Measurements from ENCODE around the gene ATXN1.

DNA sequence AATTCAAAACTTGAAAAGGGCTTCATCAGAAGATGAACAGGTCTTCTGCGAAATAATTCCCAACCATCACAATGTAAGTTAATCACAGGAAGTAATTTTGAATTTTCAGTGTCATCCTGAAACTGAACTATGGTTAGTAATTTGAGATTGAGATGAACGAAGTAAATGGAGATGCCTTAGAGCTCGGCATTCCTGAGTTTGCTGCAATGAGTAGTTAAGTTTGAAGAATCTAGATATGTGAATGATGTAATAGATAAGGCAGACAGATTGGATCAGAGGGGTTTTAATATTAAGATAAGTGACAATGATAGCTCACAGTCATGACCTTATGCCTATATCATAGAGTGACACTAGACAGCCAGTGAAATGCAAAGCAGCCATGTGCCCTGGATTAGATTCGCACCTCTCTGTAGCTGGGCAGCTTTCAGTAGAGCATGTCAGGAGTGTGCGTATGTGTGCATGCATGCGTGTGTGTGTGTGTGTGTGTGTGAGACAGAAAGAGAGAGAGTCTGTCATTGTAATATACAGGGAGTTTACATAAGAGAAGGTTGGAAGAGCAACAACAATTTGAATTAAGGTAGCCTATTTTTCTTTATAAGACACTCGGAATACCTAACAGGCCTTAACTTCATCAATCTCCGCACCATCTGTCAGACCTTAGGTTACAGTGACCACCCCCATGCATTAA, 289.9 kb downstream of the ATXN1 start:
- TF ChIP-seq PHF8 (conservative IDR thresholded peaks at IDR 0.05; ENCODE audit: low read depth, low read length) = no peak
- TF ChIP-seq, protein P1, sequence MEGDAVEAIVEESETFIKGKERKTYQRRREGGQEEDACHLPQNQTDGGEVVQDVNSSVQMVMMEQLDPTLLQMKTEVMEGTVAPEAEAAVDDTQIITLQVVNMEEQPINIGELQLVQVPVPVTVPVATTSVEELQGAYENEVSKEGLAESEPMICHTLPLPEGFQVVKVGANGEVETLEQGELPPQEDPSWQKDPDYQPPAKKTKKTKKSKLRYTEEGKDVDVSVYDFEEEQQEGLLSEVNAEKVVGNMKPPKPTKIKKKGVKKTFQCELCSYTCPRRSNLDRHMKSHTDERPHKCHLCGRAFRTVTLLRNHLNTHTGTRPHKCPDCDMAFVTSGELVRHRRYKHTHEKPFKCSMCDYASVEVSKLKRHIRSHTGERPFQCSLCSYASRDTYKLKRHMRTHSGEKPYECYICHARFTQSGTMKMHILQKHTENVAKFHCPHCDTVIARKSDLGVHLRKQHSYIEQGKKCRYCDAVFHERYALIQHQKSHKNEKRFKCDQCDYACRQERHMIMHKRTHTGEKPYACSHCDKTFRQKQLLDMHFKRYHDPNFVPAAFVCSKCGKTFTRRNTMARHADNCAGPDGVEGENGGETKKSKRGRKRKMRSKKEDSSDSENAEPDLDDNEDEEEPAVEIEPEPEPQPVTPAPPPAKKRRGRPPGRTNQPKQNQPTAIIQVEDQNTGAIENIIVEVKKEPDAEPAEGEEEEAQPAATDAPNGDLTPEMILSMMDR (IDR thresholded peaks at IDR 0.05; ENCODE audit: control extremely low read depth in 1 of 3, insufficient read depth in 1 of 3, low read depth in 1 of 3, low read length in 3 of 3) = no peak
- no peak for TF ChIP-seq POLR2AphosphoS5 (IDR thresholded peaks at IDR 0.05; ENCODE audit: low read depth, low read length)
- TF ChIP-seq EZH2 (IDR thresholded peaks at IDR 0.05; ENCODE audit: low read depth, low read length, severe bottlenecking) = no peak
- no peak for TF ChIP-seq HDAC6 (IDR thresholded peaks at IDR 0.05; ENCODE audit: low read depth, low read length)
- no peak for TF ChIP-seq CBX5 (IDR thresholded peaks at IDR 0.05; ENCODE audit: low read depth, low read length)
- no peak for TF ChIP-seq KDM1A (IDR thresholded peaks at IDR 0.05; ENCODE audit: borderline replicate concordance, low read length)
